ENCODE measurements around the gene UTS2B. TPM values are rescaled to one million over a fixed set of nuclear protein-coding genes. Genes with fewer than 3 reads are reported as not detected.

Gene UTS2B
- total RNA-seq, 1 experiment from 2014 or later, result 1.1 TPM

GRCh38 chr3:191220908-191221307 lies 109.4 kb downstream of the UTS2B start:
- H4K20me1 ChIP-seq (ENCODE audit: insufficient read depth), result no peaks in the 10 kb centered on the region
- no peak overlapping the region for H3K4me3 ChIP-seq
- POLR2A ChIA-PET (ENCODE audit: unreplicated experiment), result no interaction called here
- H3K36me3 ChIP-seq (ENCODE audit: low read depth), result no peaks in the 10 kb centered on the region
- H3K9me3 ChIP-seq (ENCODE audit: insufficient read depth, low read depth), result peaks cover 7% of the 10 kb centered on the region; the same call in 1 of the 2 replicates
- intact Hi-C loops (cut with micrococcal nuclease; ENCODE audit: unreplicated experiment), result no loop called here
- CTCF ChIA-PET, result no interaction called here
- no peak overlapping the region for H3K27ac ChIP-seq
- no TSS peak for BruUV-seq (replicated peaks)
- H3K9me2 ChIP-seq (ENCODE audit: insufficient read depth), result peaks cover 4% of the 10 kb centered on the region
- DNase-seq, result no peak
- TF ChIP-seq EZH2 (IDR thresholded peaks at IDR 0.05; ENCODE audit: low read depth) (no peak), CTCF (conservative IDR thresholded peaks at IDR 0.05) (no peak)
- no peak overlapping the region for H2AFZ ChIP-seq
- no peaks in the 10 kb centered on the region; the same call in 1 of the 2 replicates for H3F3A ChIP-seq (ENCODE audit: insufficient read depth, low read depth)
- H3K4me1 ChIP-seq (replicated peaks; ENCODE audit: insufficient read depth), result no peaks in the 10 kb centered on the region
- no peaks in the 10 kb centered on the region for H3K27me3 ChIP-seq (ENCODE audit: insufficient read depth, low read depth)
- H3K4me2 ChIP-seq, result no peak overlapping the region
- H3K79me2 ChIP-seq (ENCODE audit: low read depth), result no peaks in the 10 kb centered on the region

GRCh38 chr3:191217301-191217700 lies 113.0 kb downstream of the UTS2B start:
- Histone ChIP-seq H3K9me2 (ENCODE audit: insufficient read depth) (peaks cover 4% of the 10 kb centered on the region; the same call in 1 of the 2 replicates), H4K20me1 (ENCODE audit: insufficient read depth) (no peaks in the 10 kb centered on the region), H2AFZ (0 out of 2 replicates have a peak overlapping the region, but pooled peaks have one; percentile 25), H3K4me1 (replicated peaks; ENCODE audit: insufficient read depth) (no peaks in the 10 kb centered on the region), H3K27me3 (ENCODE audit: insufficient read depth, low read depth) (no peaks in the 10 kb centered on the region), H3K36me3 (ENCODE audit: low read depth) (no peaks in the 10 kb centered on the region), H3K4me3 (no peak overlapping the region), H3F3A (ENCODE audit: insufficient read depth, low read depth) (no peaks in the 10 kb centered on the region), H3K9me3 (ENCODE audit: insufficient read depth, low read depth) (peaks cover 8% of the 10 kb centered on the region; the same call in 1 of the 2 replicates), H3K4me2 (no peak overlapping the region), H3K27ac (no peak overlapping the region), H3K79me2 (ENCODE audit: low read depth) (no peaks in the 10 kb centered on the region)
- TF ChIP-seq EZH2 (IDR thresholded peaks at IDR 0.05; ENCODE audit: low read depth) (no peak), CTCF (conservative IDR thresholded peaks at IDR 0.05) (no peak)
- CTCF ChIA-PET, result no interaction called here
- POLR2A ChIA-PET (ENCODE audit: unreplicated experiment), result no interaction called here
- no peak for DNase-seq
- BruUV-seq (replicated peaks), result no TSS peak
- intact Hi-C loops (cut with micrococcal nuclease; ENCODE audit: unreplicated experiment), result no loop called here

Other genes with a start within 250 kb of the UTS2B start
- not detected in 2 replicates for gene OSTN, start 131.3 kb downstream of the UTS2B start, total RNA-seq (2021)
- 106 and 118 TPM in 2 replicates for gene CCDC50, start 1.1 kb downstream of the UTS2B start, total RNA-seq (2021)
- not detected in 2 replicates for gene PYDC2, start 130.6 kb upstream of the UTS2B start, total RNA-seq (2021)

Data from PC-9 (cell line).